ENCODE results near the gene TMEM250. TPM values are rescaled to one million over a fixed set of nuclear protein-coding genes. Genes with fewer than 3 reads are reported as not detected.

The TMEM250 gene
- total and polyA plus RNA-seq, 2 of the 4 experiments (the other 2 are of a cell fraction): 14.0 to 17.5 TPM

GRCh38 chr9:136149853-136150252, 31.2 kb upstream of the TMEM250 start:
- Histone ChIP-seq H2BK15ac (ENCODE audit: low read depth, low read length) (no peak overlapping the region), H3K9me3 (ENCODE audit: control insufficient read depth, insufficient read depth, low read length) (0 out of 2 replicates have a peak, but pooled peaks cover under 1% of the 10 kb centered on the region), H2AK9ac (replicated peaks; ENCODE audit: low read depth, low read length, poor library complexity) (peak overlapping the region; percentile 16), H4K8ac (ENCODE audit: low read depth in 2 of 2, low read length in 2 of 2) (no peak overlapping the region), H2BK20ac (ENCODE audit: low read depth, low read length) (no peak overlapping the region), H2BK120ac (ENCODE audit: low read depth, low read length) (no peak overlapping the region), H3K14ac (replicated peaks; ENCODE audit: low read depth, low read length) (no peak overlapping the region), H3K23ac (ENCODE audit: low read depth, low read length) (no peak overlapping the region), H3K4me1 (ENCODE audit: control insufficient read depth, insufficient read depth, low read length) (no peaks in the 10 kb centered on the region), H3K9me1 (ENCODE audit: insufficient read depth, low read length) (no peaks in the 10 kb centered on the region), H2BK5ac (ENCODE audit: low read depth, low read length, poor library complexity, severe bottlenecking) (no peak overlapping the region), H3K18ac (ENCODE audit: low read depth, low read length) (no peak overlapping the region), H3K36me3 (ENCODE audit: control insufficient read depth, insufficient read depth, low read length) (no peaks in the 10 kb centered on the region), H3K9ac (ENCODE audit: low read depth, low read length) (no peak overlapping the region), H3K4me2 (ENCODE audit: low read depth, low read length) (no peak overlapping the region), H3K56ac (ENCODE audit: extremely low read depth, insufficient read depth, low read length) (no peak overlapping the region), H3K4me3 (ENCODE audit: insufficient read depth, low read depth, low read length) (no peak overlapping the region), H3K27ac (ENCODE audit: insufficient read depth, low read length) (no peak overlapping the region), H3K4ac (ENCODE audit: low read depth, low read length) (no peak overlapping the region), H2AK5ac (ENCODE audit: low read depth, low read length) (no peak overlapping the region), H4K20me1 (ENCODE audit: insufficient read depth, low read length) (no peaks in the 10 kb centered on the region), H3K27me3 (ENCODE audit: control insufficient read depth, insufficient read depth, low read length) (peaks cover 43% of the 10 kb centered on the region), H2AFZ (replicated peaks; ENCODE audit: low read length, poor library complexity) (no peak overlapping the region), H4K91ac (ENCODE audit: insufficient read depth, low read depth, low read length) (no peak overlapping the region), H4K5ac (ENCODE audit: low read depth, low read length) (no peak overlapping the region), H3K79me1 (ENCODE audit: low read depth in 1 of 2, low read length in 2 of 2) (no peaks in the 10 kb centered on the region)
- DNase-seq (no peak), ATAC-seq (ENCODE audit: low read depth) (no peak)
- POLR2A ChIA-PET (ENCODE audit: unreplicated experiment): no interaction called here
- in situ Hi-C loops (cut with MboI; ENCODE audit: low sequenced_read_pairs) (no loop called here), dilution Hi-C loops (cut with HindIII; ENCODE audit: low sequenced_read_pairs, unreplicated experiment) (no loop called here), intact Hi-C loops (cut with micrococcal nuclease) (no loop called here)
- BruUV-seq (replicated peaks): no TSS peak
- TF ChIP-seq CTCF (conservative IDR thresholded peaks at IDR 0.05; ENCODE audit: low read depth, low read length) (no peak), USF2 (IDR thresholded peaks at IDR 0.05; ENCODE audit: low read depth, low read length) (no peak), CHD1 (IDR thresholded peaks at IDR 0.05; ENCODE audit: low read depth, low read length) (no peak)
- 66% methylated on average over 4 of the region's 9 CpGs; no CpG with 5 or more reads in 1 of the 2 experiments for WGBS, 2 experiments (ENCODE audit: extremely low coverage in 2 of 2, insufficient read length in 1 of 2)
- CTCF ChIA-PET: no interaction called here

Measured in IMR-90 (cell line).